ENCODE results near the gene NDFIP1.

GRCh38 chr5:142197098-142197497 is 88.5 kb downstream of the NDFIP1 start:
- no peak for TF ChIP-seq CTCF (IDR thresholded peaks at IDR 0.05 in 4 of 5, conservative IDR thresholded peaks at IDR 0.05 in 1 of 5)
- no peak for TF ChIP-seq POLR2A (IDR thresholded peaks at IDR 0.05)
